HPDE6-E6E7 (cell line): Measurements from ENCODE around the gene IMPDH1.

Source experiments
- DNase-seq: peaks from one replicate; pipeline ENCODE4 v3.0.0; 2011; ENCODE audit warnings: missing footprints; ENCODE audit errors: extremely low spot score

IMPDH1 gene

GRCh38 chr7:128434413-128435326 is 24.9 kb upstream of the IMPDH1 start:
- DNase-seq: no peak

- no peak for DNase-seq
Observed at GRCh38 chr7:128431754-128432153, 22.0 kb upstream of the IMPDH1 start.

GRCh38 chr7:128431221-128431620 is 21.4 kb upstream of the IMPDH1 start:
- no peak for DNase-seq

- DNase-seq: no peak
Observed at GRCh38 chr7:128430207-128430606, 20.4 kb upstream of the IMPDH1 start.

GRCh38 chr7:128427289-128427891 is 17.6 kb upstream of the IMPDH1 start:
- no peak for DNase-seq

- DNase-seq: peak; percentile 64
Observed at GRCh38 chr7:128425850-128426249, 16.1 kb upstream of the IMPDH1 start.

- DNase-seq: no peak
Observed at GRCh38 chr7:128424686-128425275, 15.0 kb upstream of the IMPDH1 start.

GRCh38 chr7:128422842-128423241 is 13.1 kb upstream of the IMPDH1 start:
- no peak for DNase-seq

- no peak for DNase-seq
Observed at GRCh38 chr7:128422037-128422436, 12.3 kb upstream of the IMPDH1 start.

GRCh38 chr7:128421384-128421783 is 11.6 kb upstream of the IMPDH1 start:
- DNase-seq: no peak

GRCh38 chr7:128420773-128421172 is 11.0 kb upstream of the IMPDH1 start:
- DNase-seq: no peak

GRCh38 chr7:128419257-128419656 is 9.5 kb upstream of the IMPDH1 start:
- no peak for DNase-seq

GRCh38 chr7:128417071-128417470 is 7.3 kb upstream of the IMPDH1 start:
- DNase-seq: no peak

- DNase-seq: no peak
Observed at GRCh38 chr7:128415217-128415785, 5.5 kb upstream of the IMPDH1 start.

GRCh38 chr7:128410451-128410753 is 620 bp upstream of the IMPDH1 start:
- peak; percentile 55 for DNase-seq

- DNase-seq: peak; percentile 77
Observed at GRCh38 chr7:128408709-128409595, 830 bp downstream of the IMPDH1 start.

GRCh38 chr7:128407751-128408708 is 1.8 kb downstream of the IMPDH1 start:
- DNase-seq: no peak

- DNase-seq: no peak
Observed at GRCh38 chr7:128407233-128407589, 2.6 kb downstream of the IMPDH1 start.

- no peak for DNase-seq
Observed at GRCh38 chr7:128406314-128407232, 3.2 kb downstream of the IMPDH1 start.
